Dedifferentiated amniotic fluid mesenchymal stem cell (primary cell): ENCODE results near the gene DNAJC13.
"Not testable (repeated sequence)": the region's sequence is repeated elsewhere in the genome, so short reads cannot be mapped to it uniquely, and the experiment has no call there.

Source experiments
- DNase-seq: peaks from one replicate; pipeline ENCODE4 v3.0.0-alpha.2; 2016; ENCODE audit errors: extremely low spot score

The DNAJC13 gene

GRCh38 chr3:132543011-132543739, 125.9 kb downstream of the DNAJC13 start:
- DNase-seq: peak; percentile 87

GRCh38 chr3:132544130-132544529, 126.8 kb downstream of the DNAJC13 start:
- no peak for DNase-seq

- no peak for DNase-seq
These were observed 128.2 kb downstream of the DNAJC13 start for GRCh38 chr3:132545471-132545870.

- DNase-seq: no peak
These were observed 131.9 kb downstream of the DNAJC13 start for GRCh38 chr3:132549169-132549568.

GRCh38 chr3:132549890-132550578, 132.7 kb downstream of the DNAJC13 start:
- no peak for DNase-seq

GRCh38 chr3:132550579-132551305, 133.4 kb downstream of the DNAJC13 start:
- no peak for DNase-seq

GRCh38 chr3:132553826-132554225, 136.5 kb downstream of the DNAJC13 start:
- DNase-seq: no peak

GRCh38 chr3:132554437-132554836, 137.1 kb downstream of the DNAJC13 start:
- no peak for DNase-seq

GRCh38 chr3:132555306-132556035, 138.2 kb downstream of the DNAJC13 start:
- no peak for DNase-seq

GRCh38 chr3:132556036-132556386, 138.7 kb downstream of the DNAJC13 start:
- DNase-seq: not testable (repeated sequence)

GRCh38 chr3:132556508-132557159, 139.3 kb downstream of the DNAJC13 start:
- no peak for DNase-seq

- no peak for DNase-seq
These were observed 143.7 kb downstream of the DNAJC13 start for GRCh38 chr3:132561003-132561402.

- DNase-seq: no peak
These were observed 146.2 kb downstream of the DNAJC13 start for GRCh38 chr3:132563420-132564069.

- DNase-seq: no peak
These were observed 146.8 kb downstream of the DNAJC13 start for GRCh38 chr3:132564070-132564465.

- DNase-seq: no peak
These were observed 151.1 kb downstream of the DNAJC13 start for GRCh38 chr3:132568422-132568821.

- peak; percentile 46 for DNase-seq
These were observed 151.9 kb downstream of the DNAJC13 start for GRCh38 chr3:132569153-132569552.

GRCh38 chr3:132569580-132569979, 152.3 kb downstream of the DNAJC13 start:
- DNase-seq: peak; percentile 40

GRCh38 chr3:132570016-132570415, 152.7 kb downstream of the DNAJC13 start:
- DNase-seq: no peak

- DNase-seq: peak; percentile 35
These were observed 156.5 kb downstream of the DNAJC13 start for GRCh38 chr3:132573797-132574211.

GRCh38 chr3:132587401-132587800, 170.1 kb downstream of the DNAJC13 start:
- no peak for DNase-seq
